SU-DHL-6 (cell line): ENCODE results near the gene GTF3C6.

ENCODE experiments used
- H2AFZ ChIP-seq: fragments of 200-600 bp; sonication (generic); 2 replicates; pipeline ENCODE4 v1.6.1; 2014; ENCODE audit warnings: low read depth, mild to moderate bottlenecking, moderate library complexity, mixed read lengths, antibody characterized with exemption, low read length; ENCODE audit not compliant: severe bottlenecking
- H3F3A ChIP-seq: fragments of 200-600 bp; shearing (Covaris generic); 2 replicates; pipeline ENCODE4 v1.6.0; 2016; ENCODE audit warnings: antibody characterized with exemption, mild to moderate bottlenecking; ENCODE audit not compliant: insufficient read depth
- H3K27ac ChIP-seq: fragments of 200-600 bp; sonication (generic); 2 replicates; pipeline ENCODE4 v1.5.1; 2016; ENCODE audit warnings: low read depth, mild to moderate bottlenecking, low read length, moderate library complexity, mixed read lengths
- H3K27me3 ChIP-seq: fragments of 200-600 bp; sonication (generic), shearing (Covaris generic); 2 replicates; pipeline ENCODE4 v1.6.0; 2014; ENCODE audit warnings: mild to moderate bottlenecking, low read length
- H3K36me3 ChIP-seq: fragments of 200-600 bp; sonication (generic); 2 replicates; pipeline ENCODE4 v1.6.1; 2014; ENCODE audit warnings: mild to moderate bottlenecking, low read length, mixed read lengths
- H3K4me2 ChIP-seq: fragments of 300-600, 200-600 bp; shearing (Covaris generic), sonication (generic); 2 replicates; pipeline ENCODE4 v1.6.0; 2014; ENCODE audit warnings: low read length, low read depth, mild to moderate bottlenecking; ENCODE audit not compliant: poor library complexity, severe bottlenecking
- H3K4me3 ChIP-seq: fragments of 200-600 bp; sonication (generic); 2 replicates; pipeline ENCODE4 v1.5.1; 2014; ENCODE audit warnings: antibody characterized with exemption, low read length, mild to moderate bottlenecking, mixed read lengths; ENCODE audit not compliant: insufficient read depth, poor library complexity, severe bottlenecking
- H3K79me2 ChIP-seq: fragments of 200-600 bp; sonication (generic); 2 replicates; pipeline ENCODE4 v1.6.1; 2014; ENCODE audit warnings: mild to moderate bottlenecking, low read length, moderate library complexity; ENCODE audit not compliant: insufficient read depth
- H3K9ac ChIP-seq: fragments of 200-600 bp; sonication (generic); 2 replicates; pipeline ENCODE4 v1.7.0; 2014; ENCODE audit warnings: mild to moderate bottlenecking, low read length
- H3K9me2 ChIP-seq: fragments of 200-600 bp; sonication (generic); replicated peaks from 2 replicates; pipeline ENCODE4 v1.6.1; 2014; ENCODE audit warnings: low read length; ENCODE audit not compliant: insufficient read depth
- H3K9me3 ChIP-seq: fragments of 200-600 bp; sonication (generic); 2 replicates; pipeline ENCODE4 v1.6.1; 2014; ENCODE audit warnings: low read length, mixed read lengths; ENCODE audit not compliant: insufficient read depth
- H4K20me1 ChIP-seq: fragments of 200-600 bp; sonication (generic); 2 replicates; pipeline ENCODE4 v1.6.1; 2014; ENCODE audit warnings: low read depth, mild to moderate bottlenecking, antibody characterized with exemption, low read length, moderate library complexity, mixed read lengths
- EZH2phosphoT487 ChIP-seq: fragments of 200-600 bp; sonication (generic), shearing (Covaris generic); conservative IDR thresholded peaks from 2 replicates; pipeline ENCODE4 v1.6.1; 2018; ENCODE audit warnings: mild to moderate bottlenecking, antibody characterized with exemption, low read length, moderate library complexity, mixed read lengths
- TF ChIP-seq, protein P1 (sequence below): fragments of 200-600 bp; sonication (generic); IDR thresholded peaks from one replicate; pipeline ENCODE4 v1.5.1; 2017; ENCODE audit warnings: antibody characterized with exemption, mild to moderate bottlenecking, low read length, moderate library complexity; ENCODE audit not compliant: insufficient read depth, poor library complexity, severe bottlenecking

The GTF3C6 gene

DNA sequence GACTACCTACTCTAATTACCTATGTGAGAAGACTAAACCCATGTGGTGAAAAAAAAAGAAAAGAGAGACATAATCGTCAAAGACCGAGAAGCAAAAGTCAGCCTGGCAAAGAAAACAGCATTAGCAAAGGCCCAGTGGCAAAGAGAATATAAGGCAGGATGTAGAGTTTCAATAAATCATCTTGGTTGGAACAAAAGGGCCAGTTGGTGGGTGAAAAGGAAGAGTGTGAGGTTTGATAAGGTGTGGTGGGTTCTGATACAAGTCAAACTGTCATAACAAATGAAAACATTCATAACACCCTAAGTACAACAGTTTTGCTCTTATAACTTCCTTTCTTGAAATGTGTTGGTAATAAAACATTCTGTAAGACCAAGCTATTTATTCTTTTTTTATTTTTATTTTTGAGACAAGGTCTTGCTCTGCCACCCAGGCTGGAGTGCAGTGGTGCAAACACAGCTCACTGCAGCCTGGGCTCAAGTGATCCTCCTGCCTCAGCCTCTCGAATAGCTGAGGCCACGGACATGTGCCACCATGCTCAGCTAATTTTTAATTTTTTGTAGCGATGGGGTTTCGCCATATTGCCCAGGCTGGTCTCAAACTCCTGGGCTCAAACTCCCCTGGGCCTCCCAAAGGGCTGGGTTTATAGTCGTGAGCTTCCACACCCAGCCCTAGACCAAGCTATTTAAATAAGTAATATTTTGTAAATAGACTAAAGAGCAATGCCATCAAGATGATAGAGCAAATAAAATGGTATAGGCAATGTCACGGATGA is 18.9 kb upstream of the GTF3C6 start:
- H3K9ac ChIP-seq: no peak overlapping the region

DNA sequence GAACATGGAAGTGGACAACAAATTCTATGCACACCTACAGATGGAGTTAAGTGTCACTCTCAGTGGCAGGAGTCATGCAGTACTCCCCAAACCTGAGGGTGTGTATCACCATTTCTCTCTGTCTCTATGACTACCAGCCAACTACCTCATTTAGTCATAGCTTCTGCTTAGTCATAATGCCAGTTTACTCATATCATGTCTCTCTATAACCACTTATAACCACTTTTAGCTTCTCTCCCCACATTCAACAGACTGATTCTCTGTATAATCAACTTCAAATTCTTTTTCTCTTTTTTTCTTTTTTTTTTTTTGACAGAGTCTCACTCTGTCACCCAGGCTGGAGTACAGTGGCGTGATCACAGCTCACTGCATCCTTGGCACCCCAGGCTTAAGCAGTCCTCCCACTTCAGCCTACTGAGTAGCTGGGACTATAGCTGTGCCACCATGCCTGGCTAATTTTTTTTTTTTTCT is 13.8 kb upstream of the GTF3C6 start:
- H3K4me2 ChIP-seq: no peak overlapping the region

More for the DNA sequence above, 18.9 kb upstream of the GTF3C6 start:
- Histone ChIP-seq H3K4me2 (no peak overlapping the region), H3F3A (no peaks in the 10 kb centered on the region), H3K9me3 (no peaks in the 10 kb centered on the region), H4K20me1 (no peaks in the 10 kb centered on the region), H3K27ac (no peak overlapping the region), H3K79me2 (no peaks in the 10 kb centered on the region), H3K4me3 (no peak overlapping the region), H3K36me3 (no peaks in the 10 kb centered on the region), H2AFZ (no peak overlapping the region), H3K9me2 (no peaks in the 10 kb centered on the region), H3K27me3 (no peaks in the 10 kb centered on the region)
- no peak for TF ChIP-seq EZH2phosphoT487
- TF ChIP-seq, protein P1, sequence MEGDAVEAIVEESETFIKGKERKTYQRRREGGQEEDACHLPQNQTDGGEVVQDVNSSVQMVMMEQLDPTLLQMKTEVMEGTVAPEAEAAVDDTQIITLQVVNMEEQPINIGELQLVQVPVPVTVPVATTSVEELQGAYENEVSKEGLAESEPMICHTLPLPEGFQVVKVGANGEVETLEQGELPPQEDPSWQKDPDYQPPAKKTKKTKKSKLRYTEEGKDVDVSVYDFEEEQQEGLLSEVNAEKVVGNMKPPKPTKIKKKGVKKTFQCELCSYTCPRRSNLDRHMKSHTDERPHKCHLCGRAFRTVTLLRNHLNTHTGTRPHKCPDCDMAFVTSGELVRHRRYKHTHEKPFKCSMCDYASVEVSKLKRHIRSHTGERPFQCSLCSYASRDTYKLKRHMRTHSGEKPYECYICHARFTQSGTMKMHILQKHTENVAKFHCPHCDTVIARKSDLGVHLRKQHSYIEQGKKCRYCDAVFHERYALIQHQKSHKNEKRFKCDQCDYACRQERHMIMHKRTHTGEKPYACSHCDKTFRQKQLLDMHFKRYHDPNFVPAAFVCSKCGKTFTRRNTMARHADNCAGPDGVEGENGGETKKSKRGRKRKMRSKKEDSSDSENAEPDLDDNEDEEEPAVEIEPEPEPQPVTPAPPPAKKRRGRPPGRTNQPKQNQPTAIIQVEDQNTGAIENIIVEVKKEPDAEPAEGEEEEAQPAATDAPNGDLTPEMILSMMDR: no peak

GRCh38 chr6:110946498-110946897 is 12.0 kb upstream of the GTF3C6 start:
- no peak overlapping the region for H3K4me3 ChIP-seq
- H3K79me2 ChIP-seq: no peaks in the 10 kb centered on the region
- H4K20me1 ChIP-seq: no peaks in the 10 kb centered on the region
- H3K9me3 ChIP-seq: no peaks in the 10 kb centered on the region
- no peaks in the 10 kb centered on the region for H3K27me3 ChIP-seq
- H3K36me3 ChIP-seq: no peaks in the 10 kb centered on the region
- H3K4me2 ChIP-seq: no peak overlapping the region
- no peak for TF ChIP-seq EZH2phosphoT487
- TF ChIP-seq, protein P1: no peak
- no peak overlapping the region for H3K9ac ChIP-seq
- no peak overlapping the region for H3K27ac ChIP-seq
- no peaks in the 10 kb centered on the region for H3F3A ChIP-seq
- H3K9me2 ChIP-seq: no peaks in the 10 kb centered on the region
- no peak overlapping the region for H2AFZ ChIP-seq

More for the DNA sequence above, 13.8 kb upstream of the GTF3C6 start:
- no peak for TF ChIP-seq EZH2phosphoT487
- TF ChIP-seq, protein P1: no peak
- H3K9ac ChIP-seq: no peak overlapping the region
- no peaks in the 10 kb centered on the region for H4K20me1 ChIP-seq
- H3K4me3 ChIP-seq: no peak overlapping the region
- no peaks in the 10 kb centered on the region for H3K79me2 ChIP-seq
- H3K9me2 ChIP-seq: no peaks in the 10 kb centered on the region
- H3K9me3 ChIP-seq: no peaks in the 10 kb centered on the region
- no peaks in the 10 kb centered on the region for H3K36me3 ChIP-seq
- no peak overlapping the region for H2AFZ ChIP-seq
- H3K27me3 ChIP-seq: no peaks in the 10 kb centered on the region
- no peaks in the 10 kb centered on the region for H3F3A ChIP-seq
- no peak overlapping the region for H3K27ac ChIP-seq
